22Rv1 (cell line): ENCODE results near the gene KRT86.

ENCODE experiments used
- CTCF ChIP-seq: fragments of 450-650 bp; IDR thresholded peaks from 2 replicates; pipeline ENCODE4 v1.5.1; 2017; ENCODE audit warnings: mild to moderate bottlenecking
- ZFX ChIP-seq: fragments of 450-650 bp; IDR thresholded peaks from 2 replicates; pipeline ENCODE4 v1.6.1; 2017; ENCODE audit warnings: antibody characterized with exemption, borderline replicate concordance

DNA sequence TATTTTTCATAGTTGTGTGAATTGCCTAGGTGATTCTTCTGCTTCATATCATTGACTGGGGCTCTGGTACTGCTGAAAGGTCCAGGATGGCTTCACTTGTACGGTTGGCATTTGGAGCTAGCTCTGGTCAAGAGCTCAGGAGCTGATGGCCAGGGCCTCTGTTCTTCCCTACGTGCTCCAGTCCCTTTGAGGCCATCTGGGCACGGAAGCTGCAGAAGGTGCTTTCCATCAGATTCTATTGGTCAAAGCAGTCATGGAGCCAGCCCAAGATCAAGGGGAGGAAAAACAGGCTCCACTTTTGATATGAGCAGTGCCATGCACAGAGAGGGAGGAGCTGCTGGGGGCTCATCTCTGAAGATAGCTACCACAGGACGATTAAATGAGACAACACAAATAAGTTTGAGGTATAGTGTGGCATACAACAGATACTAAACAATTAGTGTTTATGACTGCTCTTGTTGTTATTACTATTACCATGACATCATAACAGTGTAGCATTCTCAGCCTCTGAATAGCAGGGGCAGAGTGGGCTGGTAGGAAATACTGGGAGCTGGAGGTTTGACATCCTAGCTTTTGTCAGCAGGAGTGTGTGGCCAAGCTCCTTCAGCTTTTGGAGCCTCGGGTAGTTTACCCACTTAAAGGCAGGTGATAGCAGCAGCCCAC lies 36.3 kb downstream of the KRT86 start:
- TF ChIP-seq CTCF (no peak), ZFX (no peak)
